ENCODE results near the gene CERK. TPM values are rescaled to one million over a fixed set of nuclear protein-coding genes. Genes with fewer than 3 reads are reported as not detected.

The CERK gene
- total and polyA plus RNA-seq, 2 of the 13 experiments (the other 11 are each of a cell fraction or from before 2014, with no cell fraction given): 40.3 to 41.9 TPM

- no peak for TF ChIP-seq ZNF646 (CRISPR knock-in tag; IDR thresholded peaks at IDR 0.05)
- no peak for TF ChIP-seq ZNF207 (IDR thresholded peaks at IDR 0.05; ENCODE audit: borderline replicate concordance)
- no peak for TF ChIP-seq FOXP1 (IDR thresholded peaks at IDR 0.05)
- TF ChIP-seq FOXP1 (CRISPR knock-in tag; IDR thresholded peaks at IDR 0.05): peak; percentile 64
- TF ChIP-seq RXRB (CRISPR knock-in tag; IDR thresholded peaks at IDR 0.05; ENCODE audit: borderline replicate concordance): peak; percentile 68
- TF ChIP-seq PAX8 (CRISPR knock-in tag; IDR thresholded peaks at IDR 0.05; ENCODE audit: borderline replicate concordance): no peak
- no peak for TF ChIP-seq HNRNPLL (IDR thresholded peaks at IDR 0.05; ENCODE audit: low read depth, low read length, poor library complexity, severe bottlenecking)
- peak; percentile 64 for TF ChIP-seq ZMYM4 (CRISPR knock-in tag; IDR thresholded peaks at IDR 0.05)
- no peak for TF ChIP-seq GMEB2 (CRISPR knock-in tag; IDR thresholded peaks at IDR 0.05; ENCODE audit: low read depth)
- TF ChIP-seq NCOA2 (CRISPR knock-in tag; IDR thresholded peaks at IDR 0.05): peak; percentile 52; the same call in 1 of the 2 replicates
- peak; percentile 57; the same call in 1 of the 2 replicates for TF ChIP-seq HINFP (CRISPR knock-in tag; IDR thresholded peaks at IDR 0.05; ENCODE audit: low read depth)
- TF ChIP-seq MZF1 (CRISPR knock-in tag; IDR thresholded peaks at IDR 0.05; ENCODE audit: borderline replicate concordance): no peak
- 0 out of 2 replicates have a peak, but pooled peaks have one; percentile 31 for TF ChIP-seq ZNF747 (CRISPR knock-in tag; IDR thresholded peaks at IDR 0.05; ENCODE audit: borderline replicate concordance)
Observed at GRCh38 chr22:46754110-46754799, 16.2 kb upstream of the CERK start (continued).

All from HepG2 (cell line).